22Rv1 (cell line): ENCODE results near the gene VPS9D1.

ENCODE experiments used
- CTCF ChIP-seq: fragments of 450-650 bp; IDR thresholded peaks from 2 replicates; pipeline ENCODE4 v1.5.1; 2017; ENCODE audit warnings: mild to moderate bottlenecking
- ZFX ChIP-seq: fragments of 450-650 bp; IDR thresholded peaks from 2 replicates; pipeline ENCODE4 v1.6.1; 2017; ENCODE audit warnings: antibody characterized with exemption, borderline replicate concordance

GRCh38 chr16:89706518-89707260 lies 14.0 kb downstream of the VPS9D1 start:
- TF ChIP-seq CTCF, result no peak
- no peak for TF ChIP-seq ZFX
